ENCODE data around the gene CAVIN4.

The CAVIN4 gene

GRCh38 chr9:100591639-100592412 lies 13.9 kb downstream of the CAVIN4 start:
- DNase-seq: no peak

- DNase-seq: peak; percentile 32 to 78
Observed at GRCh38 chr9:100595391-100596199, 17.7 kb downstream of the CAVIN4 start.

GRCh38 chr9:100597236-100597635 lies 19.4 kb downstream of the CAVIN4 start:
- DNase-seq: no peak

GRCh38 chr9:100598641-100599145 lies 20.8 kb downstream of the CAVIN4 start:
- DNase-seq: peak in 1 of 2 experiments; percentile 66

GRCh38 chr9:100600521-100601079 lies 22.7 kb downstream of the CAVIN4 start:
- DNase-seq: peak in 1 of 2 experiments; percentile 14

GRCh38 chr9:100601216-100601615 lies 23.3 kb downstream of the CAVIN4 start:
- peak; percentile 19 to 77 for DNase-seq

- DNase-seq: peak; percentile 21 to 73
Observed at GRCh38 chr9:100602342-100602801, 24.5 kb downstream of the CAVIN4 start.

GRCh38 chr9:100605405-100605804 lies 27.5 kb downstream of the CAVIN4 start:
- DNase-seq: no peak

GRCh38 chr9:100619194-100619593 lies 41.3 kb downstream of the CAVIN4 start:
- no peak for DNase-seq

- DNase-seq: no peak
Observed at GRCh38 chr9:100619665-100620064, 41.8 kb downstream of the CAVIN4 start.

GRCh38 chr9:100623969-100624368 lies 46.1 kb downstream of the CAVIN4 start:
- no peak for DNase-seq

- DNase-seq: no peak
Observed at GRCh38 chr9:100626949-100627348, 49.1 kb downstream of the CAVIN4 start.

GRCh38 chr9:100637787-100638186 lies 59.9 kb downstream of the CAVIN4 start:
- no peak for DNase-seq

All from NCI-H446 (cell line).